Measurements from ENCODE around the gene DYNC1H1.

GRCh38 chr14:101988377-101988776 lies 24.0 kb downstream of the DYNC1H1 start:
- TF ChIP-seq GATA2 (IDR thresholded peaks at IDR 0.05; ENCODE audit: low read depth, low read length), result no peak
- TF ChIP-seq GATA3 (IDR thresholded peaks at IDR 0.05; ENCODE audit: low read depth, low read length), result no peak

All from SH-SY5Y (cell line).